Breast epithelium (tissue), 3 donors: ENCODE measurements around the gene JKAMP.

Experiments used
- CTCF ChIP-seq, 3 donors: fragments of 450-650 bp; IDR thresholded peaks; one replicate each; pipeline ENCODE4 v1.5.1; 2016 to 2017; ENCODE audit warnings: antibody characterized with exemption in 3 of 3, mild to moderate bottlenecking in 3 of 3, moderate library complexity in 3 of 3
- POLR2A ChIP-seq: fragments of 450-650 bp; IDR thresholded peaks from one replicate; pipeline ENCODE4 v1.6.1; 2016; ENCODE audit warnings: antibody characterized with exemption, mild to moderate bottlenecking, moderate library complexity

- TF ChIP-seq CTCF (IDR thresholded peaks at IDR 0.05) (no peak), POLR2A (no peak)
These were observed 46.1 kb upstream of the JKAMP start for GRCh38 chr14:59438195-59438647.
